ENCODE results near the gene CDADC1. TPM values are rescaled to one million over a fixed set of nuclear protein-coding genes. Genes with fewer than 3 reads are reported as not detected.

The CDADC1 gene
- total RNA-seq, 2 experiments from 2014 or later, result 9.1 to 11.3 TPM

DNA sequence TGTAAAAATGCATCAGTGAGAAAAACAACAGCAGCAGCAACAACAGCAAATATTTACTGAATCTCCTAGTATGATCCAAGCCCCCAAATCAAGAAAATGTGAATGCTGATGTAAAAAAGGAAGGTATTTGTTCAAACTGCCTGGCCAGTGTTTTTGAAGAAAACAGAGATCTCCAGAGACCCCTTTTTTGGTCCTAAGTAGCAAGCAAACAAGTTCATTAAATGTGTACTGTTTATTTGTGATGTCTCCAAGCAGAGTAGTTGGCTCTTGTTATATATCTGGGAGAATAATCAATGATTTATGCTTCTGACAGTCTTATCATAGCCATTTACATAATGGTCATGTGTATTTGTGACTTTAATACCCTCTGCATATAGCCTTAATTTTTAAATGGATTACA lies 50.7 kb downstream of the CDADC1 start:
- Mint-ChIP-seq H3K4me1 (ENCODE audit: low read depth) (peaks cover 14% of the 10 kb centered on the region), H3K27ac (no peak overlapping the region), H3K9me3 (no peaks in the 10 kb centered on the region), H3K4me3 (no peak overlapping the region), H3K36me3 (ENCODE audit: low read depth) (peaks cover 5% of the 10 kb centered on the region), H3K27me3 (no peaks in the 10 kb centered on the region)
- Histone ChIP-seq H3K4me1 (ENCODE audit: insufficient read depth, low read length) (peaks cover 11% of the 10 kb centered on the region), H3K9me3 (ENCODE audit: control insufficient read depth in 1 of 2, insufficient read depth in 1 of 2, low read length in 2 of 2) (no peaks in the 10 kb centered on the region), H3K4me3 (ENCODE audit: low read length) (no peak overlapping the region), H3K36me3 (ENCODE audit: insufficient read depth, low read length) (peaks cover 3% of the 10 kb centered on the region), H3K27me3 (ENCODE audit: control insufficient read depth in 1 of 2, insufficient read depth in 2 of 2, low read length in 2 of 2) (no peaks in the 10 kb centered on the region), H3K27ac (ENCODE audit: low read depth in 1 of 2, low read length in 2 of 2) (no peak overlapping the region)
- ChIA-PET CTCF (no interaction called here), POLR2A (no interaction called here)
- TF ChIP-seq, protein P1, sequence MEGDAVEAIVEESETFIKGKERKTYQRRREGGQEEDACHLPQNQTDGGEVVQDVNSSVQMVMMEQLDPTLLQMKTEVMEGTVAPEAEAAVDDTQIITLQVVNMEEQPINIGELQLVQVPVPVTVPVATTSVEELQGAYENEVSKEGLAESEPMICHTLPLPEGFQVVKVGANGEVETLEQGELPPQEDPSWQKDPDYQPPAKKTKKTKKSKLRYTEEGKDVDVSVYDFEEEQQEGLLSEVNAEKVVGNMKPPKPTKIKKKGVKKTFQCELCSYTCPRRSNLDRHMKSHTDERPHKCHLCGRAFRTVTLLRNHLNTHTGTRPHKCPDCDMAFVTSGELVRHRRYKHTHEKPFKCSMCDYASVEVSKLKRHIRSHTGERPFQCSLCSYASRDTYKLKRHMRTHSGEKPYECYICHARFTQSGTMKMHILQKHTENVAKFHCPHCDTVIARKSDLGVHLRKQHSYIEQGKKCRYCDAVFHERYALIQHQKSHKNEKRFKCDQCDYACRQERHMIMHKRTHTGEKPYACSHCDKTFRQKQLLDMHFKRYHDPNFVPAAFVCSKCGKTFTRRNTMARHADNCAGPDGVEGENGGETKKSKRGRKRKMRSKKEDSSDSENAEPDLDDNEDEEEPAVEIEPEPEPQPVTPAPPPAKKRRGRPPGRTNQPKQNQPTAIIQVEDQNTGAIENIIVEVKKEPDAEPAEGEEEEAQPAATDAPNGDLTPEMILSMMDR (IDR thresholded peaks at IDR 0.05), result no peak
- intact Hi-C loops (cut with DNase I, micrococcal nuclease), result no loop called here
- ATAC-seq (ENCODE audit: poor library complexity) (no peak), DNase-seq (no peak)

GRCh38 chr13:49298903-49299605 lies 51.3 kb downstream of the CDADC1 start:
- Histone ChIP-seq H3K36me3 (ENCODE audit: insufficient read depth, low read length) (peaks cover 3% of the 10 kb centered on the region), H3K4me1 (ENCODE audit: insufficient read depth, low read length) (peaks cover 11% of the 10 kb centered on the region), H3K4me3 (ENCODE audit: low read length) (no peak overlapping the region), H3K9me3 (ENCODE audit: control insufficient read depth in 1 of 2, insufficient read depth in 1 of 2, low read length in 2 of 2) (no peaks in the 10 kb centered on the region), H3K27me3 (ENCODE audit: control insufficient read depth in 1 of 2, insufficient read depth in 2 of 2, low read length in 2 of 2) (no peaks in the 10 kb centered on the region), H3K27ac (ENCODE audit: low read depth in 1 of 2, low read length in 2 of 2) (no peak overlapping the region)
- Mint-ChIP-seq H3K4me1 (ENCODE audit: low read depth) (peaks cover 14% of the 10 kb centered on the region), H3K36me3 (ENCODE audit: low read depth) (peaks cover 4% of the 10 kb centered on the region), H3K27ac (no peak overlapping the region), H3K27me3 (no peaks in the 10 kb centered on the region), H3K4me3 (no peak overlapping the region), H3K9me3 (no peaks in the 10 kb centered on the region)
- ChIA-PET POLR2A (no interaction called here), CTCF (no interaction called here)
- TF ChIP-seq, protein P1 (IDR thresholded peaks at IDR 0.05), result no peak
- ATAC-seq (ENCODE audit: poor library complexity) (no peak), DNase-seq (no peak)
- intact Hi-C loops (cut with DNase I, micrococcal nuclease), result no loop called here

DNA sequence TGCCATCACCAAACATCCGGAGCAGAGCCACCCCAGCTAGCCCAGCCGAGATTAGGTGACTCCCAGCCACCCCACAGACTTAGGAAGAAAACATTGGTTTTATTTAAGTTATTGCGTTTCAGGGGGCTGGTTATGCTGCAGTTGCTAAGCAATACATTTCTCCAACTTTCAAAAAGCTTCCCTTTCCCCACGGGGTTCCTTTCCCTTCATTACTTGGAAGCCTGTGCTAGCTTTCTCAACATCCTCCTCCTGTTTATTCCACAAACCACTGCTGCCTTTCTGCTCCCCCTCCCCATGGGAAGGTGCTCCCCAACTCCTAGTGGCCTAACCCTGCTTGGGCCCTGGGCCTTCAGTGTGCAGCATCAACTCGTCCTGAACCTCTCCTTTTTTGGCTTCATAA lies 52.6 kb downstream of the CDADC1 start:
- POLR2A ChIA-PET, result no interaction called here
- TF ChIP-seq, protein P1 (IDR thresholded peaks at IDR 0.05), result no peak
- Mint-ChIP-seq H3K4me1 (ENCODE audit: low read depth) (peaks cover 14% of the 10 kb centered on the region), H3K4me3 (no peak overlapping the region), H3K27ac (no peak overlapping the region), H3K27me3 (no peaks in the 10 kb centered on the region), H3K36me3 (ENCODE audit: low read depth) (peaks cover 4% of the 10 kb centered on the region), H3K9me3 (no peaks in the 10 kb centered on the region)
- Histone ChIP-seq H3K9me3 (ENCODE audit: control insufficient read depth in 1 of 2, insufficient read depth in 1 of 2, low read length in 2 of 2) (no peaks in the 10 kb centered on the region), H3K27ac (ENCODE audit: low read depth in 1 of 2, low read length in 2 of 2) (no peak overlapping the region), H3K4me3 (ENCODE audit: low read length) (no peak overlapping the region), H3K4me1 (ENCODE audit: insufficient read depth, low read length) (peaks cover 11% of the 10 kb centered on the region), H3K36me3 (ENCODE audit: insufficient read depth, low read length) (peaks cover 3% of the 10 kb centered on the region), H3K27me3 (ENCODE audit: control insufficient read depth in 1 of 2, insufficient read depth in 2 of 2, low read length in 2 of 2) (no peaks in the 10 kb centered on the region)
- ATAC-seq (ENCODE audit: poor library complexity), result no peak
- CTCF ChIA-PET, result interaction anchor here (1.2 kb wide), 1 partner anchor 307 kb away, joined by 7 read pairs; no protein-coding TSS in a partner anchor
- intact Hi-C loops (cut with DNase I, micrococcal nuclease), result loop anchor here in 1 of 2 experiments (2.0 to 10.0 kb wide), 4 partner anchors 137 to 1775 kb away; partner anchors contain the start of gene PHF11
- DNase-seq, result no peak

All from CD4-positive, alpha-beta T cell (primary cell).